GM23248 (cell line): ENCODE results near the gene NDUFAF3. TPM values are rescaled to one million over a fixed set of nuclear protein-coding genes. Genes with fewer than 3 reads are reported as not detected.

Experiments used
- DNase-seq: peaks from one replicate; pipeline ENCODE4 v3.0.0-alpha.2; 2015
- H2AFZ ChIP-seq: fragments of 200-600 bp; sonication (generic); 2 replicates; pipeline ENCODE4 v1.6.1; 2016; ENCODE audit warnings: antibody characterized with exemption
- H3F3A ChIP-seq: fragments of 200-600 bp; sonication (generic); 2 replicates; pipeline ENCODE4 v1.6.1; 2016; ENCODE audit warnings: mild to moderate bottlenecking, antibody characterized with exemption, mixed run types; ENCODE audit not compliant: insufficient read depth
- H3K27ac ChIP-seq: fragments of 200-600 bp; sonication (generic); 2 replicates; pipeline ENCODE4 v1.5.1; 2016; ENCODE audit warnings: mild to moderate bottlenecking
- H3K27me3 ChIP-seq: fragments of 200-600 bp; sonication (generic); replicated peaks from 2 replicates; pipeline ENCODE4 v1.6.1; 2016; ENCODE audit warnings: mild to moderate bottlenecking; ENCODE audit not compliant: insufficient read depth
- H3K36me3 ChIP-seq: fragments of 200-600 bp; sonication (generic); 2 replicates; pipeline ENCODE4 v1.6.1; 2016; ENCODE audit warnings: low read depth, mild to moderate bottlenecking
- H3K4me1 ChIP-seq: fragments of 200-600 bp; sonication (generic); 2 replicates; pipeline ENCODE4 v1.6.1; 2016; ENCODE audit warnings: mild to moderate bottlenecking; ENCODE audit not compliant: insufficient read depth
- H3K4me2 ChIP-seq: fragments of 200-600 bp; sonication (generic); one replicate; pipeline ENCODE4 v1.6.1; 2016; ENCODE audit warnings: mild to moderate bottlenecking; ENCODE audit not compliant: unreplicated experiment
- H3K4me3 ChIP-seq: fragments of 200-600 bp; sonication (generic); 2 replicates; pipeline ENCODE4 v1.5.1; 2016; ENCODE audit warnings: mild to moderate bottlenecking
- H3K79me2 ChIP-seq: fragments of 200-600 bp; sonication (generic); 2 replicates; pipeline ENCODE4 v1.6.1; 2016; ENCODE audit warnings: mild to moderate bottlenecking; ENCODE audit not compliant: insufficient read depth
- H3K9ac ChIP-seq: fragments of 200-600 bp; sonication (generic); 2 replicates; pipeline ENCODE4 v1.6.1; 2016; ENCODE audit warnings: mild to moderate bottlenecking
- H3K9me2 ChIP-seq: fragments of 200-600 bp; sonication (generic); 2 replicates; pipeline ENCODE4 v1.6.1; 2016; ENCODE audit warnings: mixed run types, mild to moderate bottlenecking, moderate library complexity; ENCODE audit not compliant: insufficient read depth
- H3K9me3 ChIP-seq: fragments of 200-600 bp; sonication (generic); one replicate; pipeline ENCODE4 v1.6.1; 2017; ENCODE audit warnings: low read depth
- H4K20me1 ChIP-seq: fragments of 200-600 bp; sonication (generic); 2 replicates; pipeline ENCODE4 v1.6.0; 2016; ENCODE audit not compliant: insufficient read depth
- EZH2 ChIP-seq: fragments of 200-600 bp; sonication (generic); IDR thresholded peaks from 2 replicates; pipeline ENCODE4 v1.6.1; 2018; ENCODE audit warnings: antibody characterized with exemption, mild to moderate bottlenecking; ENCODE audit not compliant: insufficient read depth, poor library complexity, severe bottlenecking
- EZH2phosphoT487 ChIP-seq: fragments of 200-600 bp; sonication (generic); IDR thresholded peaks from 2 replicates; pipeline ENCODE4 v1.6.1; 2018; ENCODE audit warnings: antibody characterized with exemption, moderate library complexity, mild to moderate bottlenecking, low read depth; ENCODE audit not compliant: insufficient read depth
- whole genome bisulfite sequencing, 2 experiments: methylation state at CpG; one replicate each; pipeline ENCODE4 v1.1.6; 2015 to 2017; ENCODE audit warnings: low lambda C conversion rate in 2 of 2, low coverage in 1 of 2; ENCODE audit errors: missing lambda C conversion rate in 2 of 2; 5-methylcytosine and 5-hydroxymethylcytosine counted together
- in situ Hi-C: fragments of 300-500 bp; cut with MboI; formaldehyde crosslinking; loops from 2 replicates; pipeline ENCODE4 v1.15.0; 2020
- polyA plus RNA-seq: library from polyadenylated mRNA; unstranded; fragments of >200 nt; fragmentation: Nextera tagmentation; extraction: Ambion mirVana; gene quantifications from 2 replicates; pipeline ENCODE4 v1.2.1, GENCODE V29; 2016
- total RNA-seq: library from RNA; depleted of rRNA; stranded (reverse); fragments of >200 nt; shearing (Covaris generic); gene quantifications from 2 replicates; pipeline ENCODE4 v1.2.3, GENCODE V29; 2014

NDUFAF3 gene
- total and polyA plus RNA-seq, 2 experiments from 2014 or later = 129 to 218 TPM

DNA sequence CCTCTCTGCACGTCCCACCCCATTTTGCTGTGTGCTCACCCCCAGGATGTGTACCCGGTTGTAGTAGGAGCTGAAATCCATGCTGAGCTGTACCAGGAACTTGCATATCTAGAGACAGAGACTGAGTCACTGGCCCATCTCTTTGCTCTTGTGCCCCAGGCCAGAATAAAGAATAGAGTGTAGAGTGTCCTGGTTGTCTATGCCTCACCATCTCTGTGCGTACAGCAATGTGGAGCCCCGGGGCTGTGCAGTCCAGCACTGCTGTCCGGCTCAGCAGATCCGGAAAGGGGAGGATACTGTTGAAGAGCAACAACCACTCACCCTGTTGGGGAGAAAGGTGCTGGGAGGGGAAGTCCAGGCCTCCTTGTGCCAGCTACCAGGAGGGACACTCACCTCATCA lies 6.2 kb upstream of the NDUFAF3 start:
- H3K9me3 ChIP-seq = no peaks in the 10 kb centered on the region
- H3K9me2 ChIP-seq = no peaks in the 10 kb centered on the region
- H3K4me2 ChIP-seq = no peak overlapping the region
- H3K27ac ChIP-seq = no peak overlapping the region
- H3K4me3 ChIP-seq = no peak overlapping the region
- no peak overlapping the region for H3K9ac ChIP-seq
- peaks cover 11% of the 10 kb centered on the region; the same call in 1 of the 2 replicates for H3K36me3 ChIP-seq
- no peaks in the 10 kb centered on the region for H3K4me1 ChIP-seq
- peaks cover 68% of the 10 kb centered on the region for H3K79me2 ChIP-seq
- WGBS, 2 experiments = 57 to 58% methylated on average over 6 of the region's 6 CpGs
- H4K20me1 ChIP-seq = no peaks in the 10 kb centered on the region
- H3K27me3 ChIP-seq = no peaks in the 10 kb centered on the region
- in situ Hi-C loops = no loop called here
- peak; percentile 30 for DNase-seq
- no peak overlapping the region for H2AFZ ChIP-seq
- H3F3A ChIP-seq = peaks cover 18% of the 10 kb centered on the region
- TF ChIP-seq EZH2 = no peak
- no peak for TF ChIP-seq EZH2phosphoT487

DNA sequence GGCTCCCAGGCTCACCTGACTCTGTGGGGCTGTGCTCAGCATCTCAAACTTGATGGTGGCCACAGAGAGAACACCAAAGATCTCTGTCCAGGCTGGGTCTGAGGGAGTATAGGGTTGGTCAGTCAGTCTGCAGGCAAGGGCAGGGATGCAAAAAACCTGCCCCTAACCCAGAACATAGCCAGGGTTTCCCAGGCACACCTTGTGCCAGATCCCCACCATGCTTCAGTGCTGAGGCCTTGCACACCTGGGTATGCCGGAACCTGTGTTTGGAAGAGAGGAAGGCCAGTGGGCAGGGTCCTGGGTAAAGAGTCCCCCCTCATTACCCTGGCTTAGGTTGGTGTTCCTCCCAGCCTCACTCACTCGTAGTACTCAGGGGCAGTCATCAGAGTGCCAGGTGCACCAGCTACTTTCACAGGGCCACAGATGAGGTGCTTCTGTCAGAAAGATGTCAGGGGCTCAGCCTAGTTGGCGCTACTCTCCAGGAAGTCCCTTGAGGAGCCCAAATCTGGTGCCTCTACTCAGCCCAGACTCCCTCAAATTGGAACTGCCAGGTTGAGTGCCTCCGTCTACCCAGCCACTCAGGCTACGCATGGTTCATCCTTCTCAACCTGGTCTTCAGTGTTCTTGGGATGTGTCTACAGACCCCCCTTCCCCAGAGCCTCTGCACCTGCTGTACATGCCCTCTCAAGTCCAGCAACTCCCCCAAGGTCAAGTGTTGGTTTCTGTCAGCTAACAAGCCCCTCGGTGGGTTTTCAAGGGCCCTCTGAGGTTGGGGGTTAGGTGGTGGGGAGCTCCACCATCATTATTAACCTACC lies 5.3 kb upstream of the NDUFAF3 start:
- no peaks in the 10 kb centered on the region for H3K9me3 ChIP-seq
- H3K79me2 ChIP-seq = peaks cover 60% of the 10 kb centered on the region
- 92 to 93% methylated on average over 6 of the region's 6 CpGs for WGBS, 2 experiments
- H3K27me3 ChIP-seq = no peaks in the 10 kb centered on the region
- no peak overlapping the region for H2AFZ ChIP-seq
- no peak for DNase-seq
- H3K9me2 ChIP-seq = no peaks in the 10 kb centered on the region
- no peak overlapping the region for H3K27ac ChIP-seq
- peak overlapping the region; percentile 85 for H3K9ac ChIP-seq
- H3K4me1 ChIP-seq = no peaks in the 10 kb centered on the region
- 0 out of 2 replicates have a peak overlapping the region, but pooled peaks have one; percentile 75 for H3K4me3 ChIP-seq
- peaks cover 18% of the 10 kb centered on the region for H3F3A ChIP-seq
- H3K36me3 ChIP-seq = peaks cover 11% of the 10 kb centered on the region; the same call in 1 of the 2 replicates
- no peak overlapping the region for H3K4me2 ChIP-seq
- TF ChIP-seq EZH2 (no peak), EZH2phosphoT487 (no peak)
- H4K20me1 ChIP-seq = no peaks in the 10 kb centered on the region
- in situ Hi-C loops = no loop called here

DNA sequence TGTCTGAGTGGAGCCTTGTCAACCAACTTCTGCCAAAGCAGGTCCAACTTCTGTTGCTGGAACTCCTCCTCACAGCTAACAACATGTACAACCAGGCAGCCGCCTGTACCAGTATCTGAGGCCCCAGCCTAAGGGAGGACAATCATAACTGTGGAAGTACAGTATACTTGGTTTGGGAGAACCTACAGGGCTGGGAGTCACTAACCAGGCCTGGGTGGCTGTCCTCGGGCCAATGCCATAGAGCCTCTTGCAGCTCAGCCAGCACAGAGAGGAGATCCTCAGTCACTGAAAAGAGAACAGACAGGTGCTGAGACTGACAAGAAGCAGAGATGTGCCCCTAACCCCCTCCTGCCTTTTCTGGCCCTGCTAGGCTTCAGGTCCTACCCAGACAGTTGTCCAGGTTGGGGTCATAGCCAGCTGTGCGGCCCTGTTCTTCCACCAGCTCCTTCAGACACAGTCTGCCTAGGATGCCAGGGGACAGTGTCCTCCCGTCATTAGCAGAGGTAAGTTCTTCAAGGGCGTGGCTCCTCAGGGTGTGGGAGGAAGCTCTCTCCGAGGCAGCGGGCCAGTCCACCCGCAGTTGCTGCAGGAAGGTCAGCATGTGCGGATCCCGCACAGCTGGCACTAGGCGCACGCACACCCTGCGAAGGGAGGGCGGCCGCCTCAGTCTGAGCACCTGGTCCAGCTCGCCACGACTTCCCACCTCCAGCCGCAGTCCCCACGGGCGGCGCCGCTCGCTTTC lies 4.5 kb upstream of the NDUFAF3 start:
- in situ Hi-C loops = no loop called here
- 10 to 12% methylated on average over 23 of the region's 23 CpGs for WGBS, 2 experiments
- peak overlapping the region; percentile 78 for H3K27ac ChIP-seq

DNA sequence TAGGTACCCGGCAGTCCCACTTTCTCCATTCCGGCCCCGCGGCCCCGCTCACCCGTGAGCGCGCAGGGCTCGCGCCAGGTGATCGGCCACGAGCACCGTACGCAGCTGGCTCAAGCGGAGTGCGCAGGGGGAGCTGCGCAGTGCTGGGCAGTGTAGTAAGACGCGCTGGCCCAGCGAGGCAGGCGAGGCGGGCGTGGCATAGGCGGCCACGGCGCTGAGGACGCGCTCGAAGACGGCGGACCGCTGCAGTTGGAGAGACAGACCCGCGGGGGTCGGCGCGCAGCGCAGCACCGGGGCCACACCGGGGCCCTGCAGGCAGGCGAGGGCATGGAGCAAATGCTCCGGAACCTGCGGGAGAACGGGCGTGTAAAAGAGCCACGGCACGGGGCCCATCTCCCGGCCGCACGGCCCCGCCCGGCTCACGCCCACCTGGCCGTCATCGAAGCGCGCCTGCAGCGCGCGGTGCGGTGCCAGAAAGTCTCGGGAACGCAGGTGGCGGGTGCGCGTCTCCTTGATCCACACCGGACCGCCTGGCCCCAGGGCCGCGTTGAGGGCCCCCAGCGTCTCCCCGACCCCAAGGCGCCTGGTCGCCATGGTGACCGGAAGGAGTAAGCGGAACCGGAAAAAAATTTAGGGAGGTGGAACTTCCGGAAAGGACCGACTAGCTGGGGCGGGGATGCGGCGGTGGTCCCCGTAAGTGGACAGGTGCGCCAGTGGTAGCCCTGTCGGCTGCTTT lies 3.8 kb upstream of the NDUFAF3 start, which contains the start of gene DALRD3:
Gene DALRD3, minus strand, starts transcription at position 610 of the 736 bp plus-strand sequence. Its CDS starts 16 bp downstream, at position 594.
- Histone ChIP-seq H3K36me3 (peaks cover 11% of the 10 kb centered on the region; the same call in 1 of the 2 replicates), H3F3A (peaks cover 23% of the 10 kb centered on the region), H3K9me2 (no peaks in the 10 kb centered on the region), H3K9me3 (no peaks in the 10 kb centered on the region), H3K27me3 (no peaks in the 10 kb centered on the region), H3K4me3 (peak within 1 kb of the TSS; percentile 84), H3K79me2 (peaks cover 55% of the 10 kb centered on the region), H4K20me1 (no peaks in the 10 kb centered on the region), H3K4me1 (peaks cover 3% of the 10 kb centered on the region; the same call in 1 of the 2 replicates), H2AFZ (peak within 1 kb of the TSS; percentile 58), H3K9ac (peak within 1 kb of the TSS; percentile 85), H3K4me2 (peak within 1 kb of the TSS; percentile 87), H3K27ac (peak within 1 kb of the TSS; percentile 78)
- 1% methylated on average over 74 to 85 of the region's 85 CpGs for WGBS, 2 experiments
- in situ Hi-C loops = no loop called here
- peak; percentile 88 for DNase-seq
- no peak for TF ChIP-seq EZH2phosphoT487
- TF ChIP-seq EZH2 = no peak

More for the DNA sequence above, 4.5 kb upstream of the NDUFAF3 start:
- peaks cover 11% of the 10 kb centered on the region; the same call in 1 of the 2 replicates for H3K36me3 ChIP-seq
- H3K4me3 ChIP-seq = peak overlapping the region; percentile 75
- peaks cover 55% of the 10 kb centered on the region for H3K79me2 ChIP-seq
- peak overlapping the region; percentile 78 for H3K4me2 ChIP-seq
- H3F3A ChIP-seq = peaks cover 18% of the 10 kb centered on the region
- H3K9me2 ChIP-seq = no peaks in the 10 kb centered on the region
- peak overlapping the region; percentile 58 for H2AFZ ChIP-seq
- H4K20me1 ChIP-seq = no peaks in the 10 kb centered on the region
- H3K27me3 ChIP-seq = no peaks in the 10 kb centered on the region
- peak overlapping the region; percentile 85 for H3K9ac ChIP-seq
- no peaks in the 10 kb centered on the region for H3K9me3 ChIP-seq
- peak; percentile 54 for DNase-seq
- H3K4me1 ChIP-seq = no peaks in the 10 kb centered on the region
- TF ChIP-seq EZH2 = no peak
- no peak for TF ChIP-seq EZH2phosphoT487
